Endodermal cell (in vitro differentiated cells): ENCODE measurements around the gene BTN1A1. TPM values are rescaled to one million over a fixed set of nuclear protein-coding genes. Genes with fewer than 3 reads are reported as not detected.
A peak's percentile ranks its signal among the peaks of the same experiment; 100 is the strongest.

Experiments
- DNase-seq: peaks from one replicate; pipeline ENCODE4 v3.0.0-alpha.2; 2017
- H3K27ac ChIP-seq: 2 replicates; pipeline ENCODE4 v1.5.1; 2013; ENCODE audit warnings: mild to moderate bottlenecking, low read depth, low read length, moderate library complexity
- H3K27me3 ChIP-seq: 2 replicates; pipeline ENCODE4 v1.6.1; 2013; ENCODE audit warnings: mild to moderate bottlenecking, low read length, moderate library complexity; ENCODE audit not compliant: insufficient read depth, control insufficient read depth, poor library complexity, severe bottlenecking
- H3K36me3 ChIP-seq: 2 replicates; pipeline ENCODE4 v1.7.0; 2013; ENCODE audit warnings: mild to moderate bottlenecking, low read length, moderate library complexity; ENCODE audit not compliant: control insufficient read depth, insufficient read depth
- H3K4me1 ChIP-seq: one replicate; pipeline ENCODE4 v1.7.0; 2013; ENCODE audit warnings: low read length; ENCODE audit not compliant: control insufficient read depth, insufficient read depth
- H3K4me3 ChIP-seq: 2 replicates; pipeline ENCODE4 v1.5.1; 2013; ENCODE audit warnings: mild to moderate bottlenecking, low read length, moderate library complexity
- H3K9ac ChIP-seq: 2 replicates; pipeline ENCODE4 v1.6.1; 2013; ENCODE audit warnings: mild to moderate bottlenecking, low read length, moderate library complexity; ENCODE audit not compliant: poor library complexity, severe bottlenecking; ENCODE audit errors: extremely low read depth
- H3K9me3 ChIP-seq: 2 replicates; pipeline ENCODE4 v1.6.1; 2013; ENCODE audit warnings: mild to moderate bottlenecking, low read length, moderate library complexity; ENCODE audit not compliant: control insufficient read depth
- H3K27ac Mint-ChIP-seq: 2 replicates; pipeline ENCODE4 v1.8.0; 2020; ENCODE audit warnings: mixed read lengths
- H3K27me3 Mint-ChIP-seq: 2 replicates; pipeline ENCODE4 v1.8.0; 2021; ENCODE audit warnings: mild to moderate bottlenecking, mixed read lengths; ENCODE audit not compliant: insufficient read depth
- H3K36me3 Mint-ChIP-seq: 2 replicates; pipeline ENCODE4 v1.8.0; 2020; ENCODE audit warnings: low read depth, mixed read lengths
- H3K4me1 Mint-ChIP-seq: 2 replicates; pipeline ENCODE4 v1.8.0; 2020; ENCODE audit warnings: mixed read lengths
- H3K4me3 Mint-ChIP-seq: 2 replicates; pipeline ENCODE4 v1.8.0; 2020; ENCODE audit warnings: mild to moderate bottlenecking, moderate library complexity, mixed read lengths
- H3K9me3 Mint-ChIP-seq: 2 replicates; pipeline ENCODE4 v1.8.0; 2020; ENCODE audit warnings: mild to moderate bottlenecking, mixed read lengths
- WGBS, 2 experiments: methylation state at CpG; one replicate each; pipeline versions ENCODE4 v1.1.5 to v1.1.7; 2013; ENCODE audit warnings: missing lambda C conversion rate in 2 of 2, mixed read lengths in 1 of 2; ENCODE audit not compliant: insufficient coverage in 1 of 2, insufficient read length in 1 of 2; 5-methylcytosine and 5-hydroxymethylcytosine counted together
- total RNA-seq, 2 donors: library from RNA; stranded (reverse); fragmentation: NEBNext Ultra II Directional in 1 of 2; extraction: Animal tissue kit (Norgen Biotek cat#: 25700) in 1 of 2; gene quantifications; 2 replicates in 1 of 2; 3 replicates in 1 of 2; pipeline ENCODE4 v1.2.1, GENCODE V29; 2021
- TF ChIP-seq, protein P1 (sequence below): fragments of 200-600 bp; sonication (generic); conservative IDR thresholded peaks from 2 replicates; pipeline ENCODE4 v1.5.0; 2021; ENCODE audit warnings: antibody characterized with exemption, mild to moderate bottlenecking

Gene BTN1A1
- total RNA-seq, 2 donors from 2014 or later: 0.11 TPM; not detected in 1

DNA sequence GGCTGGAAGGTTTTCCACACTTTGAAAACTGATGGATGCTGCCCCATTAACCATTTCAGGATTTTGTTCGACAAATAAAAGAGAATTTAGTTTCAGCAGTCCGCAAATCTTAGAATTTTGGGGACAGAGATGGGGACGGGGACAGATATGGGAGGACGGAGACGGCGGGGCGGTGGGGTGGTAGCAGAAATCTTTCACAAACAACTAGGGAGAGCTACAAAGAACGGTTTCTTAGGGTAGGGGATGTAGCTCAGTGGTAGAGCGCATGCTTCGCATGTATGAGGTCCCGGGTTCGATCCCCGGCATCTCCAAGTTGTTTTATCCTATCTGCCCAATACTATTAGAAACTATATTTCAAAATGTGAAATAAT lies 53.1 kb downstream of the BTN1A1 start:
- H3K27me3 ChIP-seq: no peaks in the 10 kb centered on the region
- peak overlapping the region; percentile 97 for H3K4me3 ChIP-seq
- TF ChIP-seq, protein P1, sequence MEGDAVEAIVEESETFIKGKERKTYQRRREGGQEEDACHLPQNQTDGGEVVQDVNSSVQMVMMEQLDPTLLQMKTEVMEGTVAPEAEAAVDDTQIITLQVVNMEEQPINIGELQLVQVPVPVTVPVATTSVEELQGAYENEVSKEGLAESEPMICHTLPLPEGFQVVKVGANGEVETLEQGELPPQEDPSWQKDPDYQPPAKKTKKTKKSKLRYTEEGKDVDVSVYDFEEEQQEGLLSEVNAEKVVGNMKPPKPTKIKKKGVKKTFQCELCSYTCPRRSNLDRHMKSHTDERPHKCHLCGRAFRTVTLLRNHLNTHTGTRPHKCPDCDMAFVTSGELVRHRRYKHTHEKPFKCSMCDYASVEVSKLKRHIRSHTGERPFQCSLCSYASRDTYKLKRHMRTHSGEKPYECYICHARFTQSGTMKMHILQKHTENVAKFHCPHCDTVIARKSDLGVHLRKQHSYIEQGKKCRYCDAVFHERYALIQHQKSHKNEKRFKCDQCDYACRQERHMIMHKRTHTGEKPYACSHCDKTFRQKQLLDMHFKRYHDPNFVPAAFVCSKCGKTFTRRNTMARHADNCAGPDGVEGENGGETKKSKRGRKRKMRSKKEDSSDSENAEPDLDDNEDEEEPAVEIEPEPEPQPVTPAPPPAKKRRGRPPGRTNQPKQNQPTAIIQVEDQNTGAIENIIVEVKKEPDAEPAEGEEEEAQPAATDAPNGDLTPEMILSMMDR: no peak
- no peaks in the 10 kb centered on the region for H3K4me1 Mint-ChIP-seq
- no peak overlapping the region for H3K27ac Mint-ChIP-seq
- H3K36me3 Mint-ChIP-seq: no peaks in the 10 kb centered on the region
- no peaks in the 10 kb centered on the region for H3K4me1 ChIP-seq
- H3K36me3 ChIP-seq: no peaks in the 10 kb centered on the region
- no peaks in the 10 kb centered on the region for H3K27me3 Mint-ChIP-seq
- H3K9me3 Mint-ChIP-seq: no peaks in the 10 kb centered on the region
- WGBS, 2 experiments: 0 to 1% methylated on average over 1 to 12 of the region's 13 CpGs
- H3K4me3 Mint-ChIP-seq: no peak overlapping the region
- H3K9ac ChIP-seq: peak overlapping the region; percentile 50
- H3K9me3 ChIP-seq: no peaks in the 10 kb centered on the region
- DNase-seq: peak; percentile 90
- H3K27ac ChIP-seq: no peak overlapping the region

DNA sequence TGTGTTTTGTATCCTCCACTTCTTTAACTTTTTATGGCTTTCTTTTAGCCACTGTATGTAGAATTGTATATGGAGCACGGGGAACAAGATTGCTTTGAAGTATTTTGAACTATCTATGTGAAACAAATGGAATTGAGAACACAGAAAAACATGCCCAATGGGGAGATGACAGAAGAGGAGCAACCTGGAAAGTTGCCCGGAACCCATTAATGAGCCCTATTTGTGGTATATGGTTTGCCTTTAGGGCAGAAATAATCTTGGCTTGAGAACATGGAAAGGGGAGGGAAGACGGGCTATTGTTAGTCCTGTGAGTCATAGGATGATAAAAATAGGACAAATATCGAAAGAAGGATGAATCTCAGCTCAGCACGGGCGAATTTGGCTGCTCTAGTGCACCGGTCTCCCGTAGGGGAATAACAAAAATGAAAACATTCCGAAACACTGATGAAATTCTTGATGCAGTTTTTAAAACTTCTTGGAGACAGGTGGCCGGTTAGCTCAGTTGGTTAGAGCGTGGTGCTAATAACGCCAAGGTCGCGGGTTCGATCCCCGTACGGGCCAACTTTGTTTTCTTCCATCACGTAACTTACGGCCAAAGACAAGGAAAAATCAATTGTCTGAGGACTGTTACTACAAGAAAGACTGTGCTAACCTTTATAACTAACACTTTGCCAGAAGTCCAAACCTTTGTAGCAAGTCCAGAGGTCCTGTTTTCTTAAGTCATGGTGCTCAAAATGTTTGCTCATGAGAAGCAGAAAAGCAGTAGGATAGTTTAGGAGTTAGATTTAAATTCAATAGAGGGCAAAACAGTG lies 53.7 kb downstream of the BTN1A1 start:
- no peaks in the 10 kb centered on the region for H3K9me3 Mint-ChIP-seq
- DNase-seq: peak; percentile 94
- no peak overlapping the region for H3K4me3 Mint-ChIP-seq
- H3K4me3 ChIP-seq: peak overlapping the region; percentile 97
- H3K9me3 ChIP-seq: no peaks in the 10 kb centered on the region
- 0% methylated on average over 19 of the region's 19 CpGs for WGBS, 2 experiments
- H3K4me1 ChIP-seq: no peaks in the 10 kb centered on the region
- H3K4me1 Mint-ChIP-seq: no peaks in the 10 kb centered on the region
- no peak overlapping the region for H3K27ac ChIP-seq
- H3K36me3 Mint-ChIP-seq: no peaks in the 10 kb centered on the region
- no peaks in the 10 kb centered on the region for H3K27me3 Mint-ChIP-seq
- no peaks in the 10 kb centered on the region for H3K27me3 ChIP-seq
- no peak overlapping the region for H3K27ac Mint-ChIP-seq
- no peaks in the 10 kb centered on the region for H3K36me3 ChIP-seq
- peak overlapping the region; percentile 50 for H3K9ac ChIP-seq
- TF ChIP-seq, protein P1: no peak

DNA sequence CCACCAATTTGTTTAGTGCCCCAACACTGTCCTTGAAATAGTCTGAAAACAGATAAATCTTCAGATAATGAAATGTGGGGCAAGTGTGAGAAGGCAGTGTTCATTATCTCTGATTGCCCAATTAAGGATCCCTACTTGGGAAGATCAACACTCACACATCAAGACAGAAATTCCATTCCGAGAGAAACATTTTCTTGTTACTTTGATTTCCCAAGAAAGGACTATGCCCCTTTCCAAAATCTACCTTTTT lies 54.3 kb downstream of the BTN1A1 start:
- TF ChIP-seq, protein P1: no peak
- WGBS, 2 experiments: 22 to 60% methylated on average over 1 of the region's 1 CpG
- H3K4me1 Mint-ChIP-seq: no peaks in the 10 kb centered on the region
- Histone ChIP-seq H3K27me3 (no peaks in the 10 kb centered on the region), H3K36me3 (no peaks in the 10 kb centered on the region), H3K9ac (peak overlapping the region; percentile 28), H3K4me1 (no peaks in the 10 kb centered on the region), H3K9me3 (no peaks in the 10 kb centered on the region), H3K4me3 (peak overlapping the region; percentile 97), H3K27ac (no peak overlapping the region)
- H3K36me3 Mint-ChIP-seq: no peaks in the 10 kb centered on the region
- no peak for DNase-seq
- H3K27ac Mint-ChIP-seq: peak overlapping the region; percentile 8
- no peaks in the 10 kb centered on the region for H3K27me3 Mint-ChIP-seq
- no peak overlapping the region for H3K4me3 Mint-ChIP-seq
- no peaks in the 10 kb centered on the region for H3K9me3 Mint-ChIP-seq
